Spleen (tissue), 11 donors: Measurements from ENCODE around the gene ZDHHC20. TPM values are rescaled to one million over a fixed set of nuclear protein-coding genes. Genes with fewer than 3 reads are reported as not detected.
"Not testable (repeated sequence)": the region's sequence is repeated elsewhere in the genome, so short reads cannot be mapped to it uniquely, and the experiment has no call there.

ENCODE experiments used
- DNase-seq: peaks from one replicate; pipeline ENCODE4 v3.0.0-alpha.2; 2020
- H3K27ac ChIP-seq, 8 donors: fragments of 200-600 bp; sonication (generic) in 7 of 8; 1 replicate in 4 of 8; 2 replicates in 4 of 8; pipeline versions ENCODE4 v1.5.0 to v1.8.0; 2016 to 2021; ENCODE audit warnings: inconsistent platforms in 4 of 8, mild to moderate bottlenecking in 4 of 8, moderate library complexity in 1 of 8
- H3K27me3 ChIP-seq, 7 donors: fragments of 200-600 bp; sonication (generic) in 6 of 7; replicated peaks in 1 of 7; 1 replicate in 4 of 7; 2 replicates in 3 of 7; pipeline versions ENCODE4 v1.5.0 to v1.8.0; 2016 to 2021; ENCODE audit warnings: inconsistent platforms in 3 of 7, mild to moderate bottlenecking in 1 of 7
- H3K36me3 ChIP-seq, 6 donors: fragments of 200-600 bp; sonication (generic) in 5 of 6; 1 replicate in 4 of 6; 2 replicates in 2 of 6; pipeline versions ENCODE4 v1.5.0 to v1.8.0; 2016 to 2021; ENCODE audit warnings: inconsistent platforms in 2 of 6
- H3K4me1 ChIP-seq, 6 donors: fragments of 200-600 bp; sonication (generic) in 5 of 6; 1 replicate in 3 of 6; 2 replicates in 3 of 6; pipeline versions ENCODE4 v1.5.0 to v1.8.0; 2016 to 2021; ENCODE audit warnings: inconsistent platforms in 3 of 6
- H3K4me3 ChIP-seq, 8 donors: fragments of 200-600 bp; sonication (generic) in 7 of 8; 1 replicate in 4 of 8; 2 replicates in 4 of 8; pipeline versions ENCODE4 v1.5.0 to v1.8.0; 2016 to 2021; ENCODE audit warnings: inconsistent platforms in 4 of 8, mild to moderate bottlenecking in 4 of 8, moderate library complexity in 2 of 8
- H3K9me3 ChIP-seq, 8 donors: fragments of 200-600 bp; sonication (generic) in 7 of 8; 1 replicate in 4 of 8; 2 replicates in 4 of 8; pipeline versions ENCODE4 v1.5.0 to v1.8.0; 2016 to 2021; ENCODE audit warnings: inconsistent platforms in 4 of 8
- POLR2A ChIP-seq, 3 donors: fragments of 450-650 bp; IDR thresholded peaks; one replicate each; pipeline ENCODE4 v1.5.1; 2017; ENCODE audit warnings: antibody characterized with exemption in 3 of 3, mild to moderate bottlenecking in 1 of 3
- POLR2AphosphoS5 ChIP-seq, 3 donors: sonication (generic); formaldehyde crosslinking; IDR thresholded peaks; one replicate each; pipeline ENCODE4 v1.5.1; 2017; ENCODE audit warnings: antibody characterized with exemption in 3 of 3
- WGBS, 5 donors: extraction: QIAGEN DNeasy Blood & Tissue Kit in 3 of 5; methylation state at CpG; one replicate each; pipeline versions ENCODE4 v1.1.5 to v1.1.7; 2013 to 2018; 5-methylcytosine and 5-hydroxymethylcytosine counted together
- intact Hi-C: fragments of 100-400 bp; cut with DNase I; formaldehyde crosslinking; loops from one replicate; pipeline ENCODE4 v1.15.0; 2023; ENCODE audit warnings: low total_unique reads
- polyA plus RNA-seq, 3 donors: library from polyadenylated mRNA; stranded (reverse); fragments of 200-250 nt; gene quantifications; one replicate each; pipeline ENCODE4 v1.2.1, GENCODE V29; 2013
- total RNA-seq, 7 donors: library from RNA; depleted of rRNA in 3 of 7; stranded (reverse); fragments of >200 nt in 3 of 7; fragmentation: NEBNext Ultra II Directional in 4 of 7; extraction: Animal tissue kit (Norgen Biotek cat#: 25700) in 4 of 7; gene quantifications; one replicate each; pipeline versions ENCODE4 v1.1.0 to v1.2.1, GENCODE V29; 2016 to 2021
- TF ChIP-seq, protein P1 (sequence below), 11 experiments: fragments of 200-600 bp in 7 of 11; fragments of 450-650 bp in 4 of 11; sonication (generic) in 4 of 11; IDR thresholded peaks in 8 of 11; conservative IDR thresholded peaks in 3 of 11; 1 replicate in 7 of 11; 2 replicates in 4 of 11; pipeline versions ENCODE4 v1.4.0 to v1.8.0; 2016 to 2021; ENCODE audit warnings: antibody characterized with exemption in 11 of 11, inconsistent platforms in 4 of 11, mild to moderate bottlenecking in 1 of 11
- donor health status: healthy with polysubstance abuse.
- donor health status: DM: no; HTN: no; CAD: no; lungs with moderate emphysema.
- donor health status: DM: no; HTN: no; CAD: no.
- donor health status: Bipolar disorder and iron deficiency.
- donor health status: healthy.
- donor health status: DM: no; HTN: no; CAD: no.
- donor health status: DM: yes; HTN: yes; CAD: no.

ZDHHC20 gene
- total and polyA plus RNA-seq, 10 donors, result 15.6 to 110 (median 80.5) TPM

GRCh38 chr13:21383090-21383489, 76.0 kb downstream of the ZDHHC20 start:
- peaks cover 0 to 100% (median 66%) of the 10 kb centered on the region in 6 donors for H3K36me3 ChIP-seq
- H3K4me3 ChIP-seq, result no peak overlapping the region
- H3K4me1 ChIP-seq, result no peaks in the 10 kb centered on the region
- H3K9me3 ChIP-seq, result no peaks in the 10 kb centered on the region
- WGBS, 5 donors, result 83 to 88% (median 85%) methylated on average over 6 of the region's 6 CpGs
- no peak overlapping the region for H3K27ac ChIP-seq
- no peak for DNase-seq
- TF ChIP-seq POLR2A (IDR thresholded peaks at IDR 0.05) (no peak), POLR2AphosphoS5 (IDR thresholded peaks at IDR 0.05) (no peak)
- TF ChIP-seq, protein P1, sequence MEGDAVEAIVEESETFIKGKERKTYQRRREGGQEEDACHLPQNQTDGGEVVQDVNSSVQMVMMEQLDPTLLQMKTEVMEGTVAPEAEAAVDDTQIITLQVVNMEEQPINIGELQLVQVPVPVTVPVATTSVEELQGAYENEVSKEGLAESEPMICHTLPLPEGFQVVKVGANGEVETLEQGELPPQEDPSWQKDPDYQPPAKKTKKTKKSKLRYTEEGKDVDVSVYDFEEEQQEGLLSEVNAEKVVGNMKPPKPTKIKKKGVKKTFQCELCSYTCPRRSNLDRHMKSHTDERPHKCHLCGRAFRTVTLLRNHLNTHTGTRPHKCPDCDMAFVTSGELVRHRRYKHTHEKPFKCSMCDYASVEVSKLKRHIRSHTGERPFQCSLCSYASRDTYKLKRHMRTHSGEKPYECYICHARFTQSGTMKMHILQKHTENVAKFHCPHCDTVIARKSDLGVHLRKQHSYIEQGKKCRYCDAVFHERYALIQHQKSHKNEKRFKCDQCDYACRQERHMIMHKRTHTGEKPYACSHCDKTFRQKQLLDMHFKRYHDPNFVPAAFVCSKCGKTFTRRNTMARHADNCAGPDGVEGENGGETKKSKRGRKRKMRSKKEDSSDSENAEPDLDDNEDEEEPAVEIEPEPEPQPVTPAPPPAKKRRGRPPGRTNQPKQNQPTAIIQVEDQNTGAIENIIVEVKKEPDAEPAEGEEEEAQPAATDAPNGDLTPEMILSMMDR (IDR thresholded peaks at IDR 0.05 in 8 of 11, conservative IDR thresholded peaks at IDR 0.05 in 3 of 11), result no peak
- intact Hi-C loops, result no loop called here
- H3K27me3 ChIP-seq, result no peaks in the 10 kb centered on the region

DNA sequence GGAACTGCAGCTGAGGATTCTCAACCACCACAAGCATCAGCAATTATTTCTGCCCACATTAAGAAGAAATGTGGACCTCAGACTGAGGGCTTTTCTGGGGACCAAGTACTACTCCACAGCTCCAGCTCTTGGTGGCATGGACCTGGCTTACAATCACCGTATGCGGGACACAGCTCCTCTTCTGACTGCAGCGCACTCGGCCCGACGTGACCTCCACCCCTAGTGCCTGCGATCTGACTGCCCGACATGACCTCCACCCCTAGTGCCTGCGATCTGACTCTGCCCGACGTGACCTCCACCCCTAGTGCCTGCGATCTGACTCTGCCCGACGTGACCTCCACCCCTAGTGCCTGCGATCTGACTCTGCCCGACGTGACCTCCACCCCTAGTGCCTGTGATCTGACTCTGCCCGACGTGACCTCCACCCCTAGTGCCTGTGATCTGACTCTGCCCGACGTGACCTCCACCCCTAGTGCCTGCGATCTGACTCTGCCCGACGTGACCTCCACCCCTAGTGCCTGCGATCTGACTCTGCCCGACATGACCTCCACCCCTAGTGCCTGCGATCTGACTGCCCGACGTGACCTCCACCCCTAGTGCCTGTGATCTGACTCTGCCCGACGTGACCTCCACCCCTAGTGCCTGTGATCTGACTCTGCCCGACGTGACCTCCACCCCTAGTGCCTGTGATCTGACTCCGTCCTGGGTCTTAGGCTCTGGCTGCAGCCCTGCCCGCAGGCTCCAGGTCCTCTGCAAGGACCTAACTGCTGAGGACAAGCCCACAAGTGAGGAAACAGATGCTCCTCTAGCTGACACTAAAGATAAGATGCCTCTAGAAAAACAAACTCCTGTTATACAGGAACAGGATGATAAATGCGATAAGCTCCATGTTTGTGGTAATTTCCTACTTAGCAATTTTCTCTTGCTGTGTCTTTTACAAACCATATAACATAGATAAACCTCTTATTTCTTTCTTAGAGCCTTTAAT, 81.8 kb downstream of the ZDHHC20 start:
- not testable (repeated sequence) for H3K9me3 ChIP-seq
- H3K36me3 ChIP-seq, result peaks cover 0 to 87% (median 60%) of the 10 kb centered on the region in 6 donors

DNA sequence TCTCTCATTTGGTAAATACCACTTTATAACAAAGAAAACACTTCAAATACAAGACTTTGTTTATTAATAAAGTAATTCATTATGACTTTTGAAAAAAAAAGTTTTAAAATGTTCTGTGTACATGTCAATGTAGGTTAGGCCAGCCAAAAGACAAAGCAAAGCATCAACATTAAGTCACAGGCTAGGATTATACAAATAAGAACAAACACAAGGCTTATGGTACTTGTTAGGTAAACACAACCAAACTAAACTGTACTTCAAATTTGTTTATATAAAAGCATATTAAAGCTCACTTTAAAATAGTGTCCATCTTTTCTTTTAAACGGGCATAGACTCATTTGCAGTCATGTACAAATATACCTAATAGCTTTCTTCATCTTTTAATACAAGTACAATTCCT, 86.6 kb downstream of the ZDHHC20 start:
- TF ChIP-seq, protein P1 (IDR thresholded peaks at IDR 0.05 in 8 of 11, conservative IDR thresholded peaks at IDR 0.05 in 3 of 11), result no peak
- TF ChIP-seq POLR2AphosphoS5 (IDR thresholded peaks at IDR 0.05) (no peak), POLR2A (IDR thresholded peaks at IDR 0.05) (no peak)
- intact Hi-C loops, result no loop called here
- DNase-seq, result no peak
- no peaks in the 10 kb centered on the region for H3K4me1 ChIP-seq
- no peak overlapping the region for H3K27ac ChIP-seq
- H3K36me3 ChIP-seq, result peaks cover 0 to 44% (median 22%) of the 10 kb centered on the region in 6 donors
- H3K9me3 ChIP-seq, result no peaks in the 10 kb centered on the region
- H3K27me3 ChIP-seq, result no peaks in the 10 kb centered on the region
- 79 to 91% (median 87%) methylated on average over 1 of the region's 1 CpG for WGBS, 5 donors
- no peak overlapping the region for H3K4me3 ChIP-seq

More for the DNA sequence above, 81.8 kb downstream of the ZDHHC20 start:
- WGBS, 5 donors, result 81 to 91% (median 88%) methylated on average over 32 to 36 of the region's 36 CpGs
- DNase-seq, H3K27me3 ChIP-seq, intact Hi-C loops, H3K4me3 ChIP-seq, H3K4me1 ChIP-seq: not testable (repeated sequence)
- peak in 1 of 3 donors; percentile 6 for TF ChIP-seq POLR2AphosphoS5 (IDR thresholded peaks at IDR 0.05)
- peak overlapping the region in 3 of 8 donors; percentile 7 to 37 (median 30) for H3K27ac ChIP-seq

- no peak for DNase-seq
- Histone ChIP-seq H3K27ac (peak overlapping the region in 4 of 8 donors; percentile 12 to 50 (median 42)), H3K4me1 (peaks cover 0 to 2% (median 0%) of the 10 kb centered on the region in 6 donors), H3K4me3 (no peak overlapping the region), H3K36me3 (peaks cover 0 to 31% (median 15%) of the 10 kb centered on the region in 6 donors), H3K9me3 (no peaks in the 10 kb centered on the region), H3K27me3 (no peaks in the 10 kb centered on the region)
- TF ChIP-seq POLR2AphosphoS5 (IDR thresholded peaks at IDR 0.05) (no peak), POLR2A (IDR thresholded peaks at IDR 0.05) (no peak)
- TF ChIP-seq, protein P1 (IDR thresholded peaks at IDR 0.05 in 8 of 11, conservative IDR thresholded peaks at IDR 0.05 in 3 of 11), result no peak
- 75 to 86% (median 80%) methylated on average over 7 of the region's 7 CpGs for WGBS, 5 donors
- intact Hi-C loops, result no loop called here
Observed at GRCh38 chr13:21371011-21371410, 88.1 kb downstream of the ZDHHC20 start.
